Measurements from ENCODE around the gene SERINC2.

Gene SERINC2

DNA sequence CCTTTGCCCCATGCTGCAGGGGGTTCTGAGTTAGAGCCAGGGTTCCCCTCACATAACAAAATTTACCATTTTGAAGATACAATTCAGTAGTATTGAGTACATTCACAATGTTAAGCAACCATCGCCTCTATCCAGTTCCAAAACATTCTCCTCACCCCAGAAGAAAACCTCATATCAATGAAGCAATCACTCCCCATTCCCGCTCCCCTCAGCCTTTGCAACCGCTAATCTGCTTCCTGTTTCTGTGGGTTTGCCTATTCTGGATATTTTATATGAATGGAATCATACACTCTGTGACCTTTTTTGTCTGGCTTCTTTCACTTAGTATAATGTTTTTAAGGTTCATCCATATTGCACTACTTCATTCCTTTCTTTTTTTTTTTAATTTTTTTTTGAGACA is 32.9 kb downstream of the SERINC2 start:
- H3K4me3 ChIP-seq = no peak overlapping the region
- TF ChIP-seq CTCF (IDR thresholded peaks at IDR 0.05) = no peak
- no peak for DNase-seq (ENCODE audit: low spot score)
- H3K27ac ChIP-seq = no peak overlapping the region

- Histone ChIP-seq H3K27ac (no peak overlapping the region), H3K4me3 (no peak overlapping the region)
- no peak for TF ChIP-seq CTCF (IDR thresholded peaks at IDR 0.05)
- no peak for DNase-seq (ENCODE audit: low spot score)
Measured at GRCh38 chr1:31447210-31447609, 34.2 kb downstream of the SERINC2 start.

- Histone ChIP-seq H3K27ac (no peak overlapping the region), H3K4me3 (no peak overlapping the region)
- DNase-seq (ENCODE audit: low spot score) = no peak
- no peak for TF ChIP-seq CTCF (IDR thresholded peaks at IDR 0.05)
Measured at GRCh38 chr1:31453384-31454079, 40.5 kb downstream of the SERINC2 start.

- no peak for DNase-seq (ENCODE audit: low spot score)
- no peak for TF ChIP-seq CTCF (IDR thresholded peaks at IDR 0.05)
- Histone ChIP-seq H3K4me3 (no peak overlapping the region), H3K27ac (no peak overlapping the region)
Measured at GRCh38 chr1:31458287-31458896, 45.4 kb downstream of the SERINC2 start.

DNA sequence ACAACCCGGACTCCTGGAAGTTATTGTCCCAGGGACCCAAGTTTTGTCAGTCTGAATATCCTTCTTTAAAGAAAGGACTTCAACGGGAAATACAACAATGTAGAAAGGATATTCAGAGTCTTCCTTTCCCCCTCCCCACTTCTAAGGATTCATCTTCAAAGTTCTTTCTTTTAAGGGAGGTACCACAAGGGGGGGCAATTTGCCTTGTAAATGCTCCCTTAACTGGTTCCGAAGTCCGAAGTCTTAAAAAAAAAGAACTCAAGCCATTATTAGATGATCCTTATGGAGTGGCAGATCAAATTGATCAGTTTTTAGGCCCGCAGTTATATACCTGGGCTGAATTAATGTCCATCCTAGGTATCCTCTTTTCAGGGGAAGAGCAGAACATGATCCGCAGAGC is 47.0 kb downstream of the SERINC2 start:
- H3K4me3 ChIP-seq = no peak overlapping the region
- H3K27ac ChIP-seq = no peak overlapping the region
- no peak for TF ChIP-seq CTCF (IDR thresholded peaks at IDR 0.05)
- no peak for DNase-seq (ENCODE audit: low spot score)

DNA sequence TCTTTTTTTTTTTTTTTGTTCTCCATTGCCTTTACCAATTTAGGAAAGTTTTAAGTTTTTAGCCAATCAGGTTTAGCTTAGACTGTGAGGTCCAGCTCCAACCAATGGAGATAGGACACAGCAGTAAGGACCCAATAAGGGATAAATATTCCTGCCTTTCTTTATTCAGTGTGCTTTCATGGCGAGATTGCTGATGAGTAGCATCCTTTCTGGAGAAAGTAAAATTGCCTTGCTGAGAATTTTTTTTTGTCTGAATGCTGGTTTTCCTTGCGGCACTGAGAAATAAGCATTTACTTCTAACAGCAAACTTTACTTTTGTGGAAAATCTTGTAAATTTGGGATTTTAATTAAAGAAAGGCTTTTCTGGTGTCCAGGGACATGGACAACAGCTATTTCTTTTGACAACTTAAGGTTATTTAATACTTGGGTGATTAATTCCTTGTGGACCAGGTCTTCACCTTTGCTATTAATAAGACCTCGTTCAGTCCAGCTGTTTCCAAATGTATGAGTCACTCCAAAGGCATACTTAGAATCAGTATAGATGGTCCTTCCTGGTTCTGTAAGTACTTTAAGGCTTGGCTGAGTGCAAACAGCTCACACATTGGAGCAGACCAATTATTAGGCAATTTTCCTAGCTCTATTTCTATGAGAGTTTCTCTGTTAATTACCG is 54.1 kb downstream of the SERINC2 start:
- Histone ChIP-seq H3K27ac (no peak overlapping the region), H3K4me3 (no peak overlapping the region)
- TF ChIP-seq CTCF (IDR thresholded peaks at IDR 0.05) = no peak
- DNase-seq (ENCODE audit: low spot score) = no peak

Data from coronary artery (tissue), 2 donors.